Activated T-cell treated with anti-CD3 and anti-CD28 coated beads, Interleukin-2, amount 50 U/mL, for 4 hours (primary cell): Measurements from ENCODE around the gene LGMN. TPM values are rescaled to one million over a fixed set of nuclear protein-coding genes. Genes with fewer than 3 reads are reported as not detected.
A peak's percentile ranks its signal among the peaks of the same experiment; 100 is the strongest.
"Not testable (repeated sequence)": the region's sequence is repeated elsewhere in the genome, so short reads cannot be mapped to it uniquely, and the experiment has no call there.

Experiments
- ATAC-seq, 2 donors: fragments of 200-7000 bp; cut with Tn5 transposase; one replicate each; pipeline ENCODE4 v1.10.0; 2021
- DNase-seq: peaks from one replicate; pipeline ENCODE4 v3.0.0-alpha.2; 2020
- H3K27me3 Mint-ChIP-seq: one replicate; pipeline ENCODE4 v1.8.0; 2021; ENCODE audit warnings: low read depth, mixed read lengths
- H3K36me3 Mint-ChIP-seq: one replicate; pipeline ENCODE4 v1.8.0; 2022; ENCODE audit warnings: mixed read lengths; ENCODE audit not compliant: insufficient read depth
- H3K4me1 Mint-ChIP-seq: one replicate; pipeline ENCODE4 v1.8.0; 2021; ENCODE audit warnings: low read depth, mixed read lengths
- H3K4me3 Mint-ChIP-seq: one replicate; pipeline ENCODE4 v1.8.0; 2021; ENCODE audit warnings: mild to moderate bottlenecking, moderate library complexity, mixed read lengths
- H3K9me3 Mint-ChIP-seq: one replicate; pipeline ENCODE4 v1.8.0; 2021; ENCODE audit warnings: mixed read lengths
- total RNA-seq, 3 donors: library from RNA; stranded (reverse); gene quantifications; one replicate each; pipeline ENCODE4 v1.2.1, GENCODE V29; 2021

Gene LGMN
- total RNA-seq, 3 donors from 2014 or later: 2.9 to 4.8 (median 3.3) TPM

DNA sequence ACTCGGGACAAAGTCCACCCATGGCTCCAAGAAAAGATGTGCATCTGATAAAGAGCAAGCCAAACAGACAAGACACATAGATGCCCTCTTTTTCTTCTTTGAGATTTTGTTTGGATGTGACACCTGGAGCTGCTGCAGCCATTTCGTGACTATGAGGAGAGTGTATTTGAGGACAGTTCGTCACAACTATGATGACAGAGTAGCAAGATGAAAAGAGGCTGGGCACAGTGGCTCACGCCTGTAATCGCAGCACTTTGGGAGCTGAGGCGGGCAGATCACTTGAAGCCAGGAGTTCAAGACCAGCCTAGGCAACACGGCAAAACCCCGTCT, 21.5 kb downstream of the LGMN start:
- Mint-ChIP-seq H3K4me3 (no peak overlapping the region), H3K36me3 (peaks cover 16% of the 10 kb centered on the region), H3K9me3 (peaks cover 6% of the 10 kb centered on the region), H3K27me3 (peaks cover 4% of the 10 kb centered on the region), H3K4me1 (peaks cover 14% of the 10 kb centered on the region)
- ATAC-seq (no peak), DNase-seq (no peak)

DNA sequence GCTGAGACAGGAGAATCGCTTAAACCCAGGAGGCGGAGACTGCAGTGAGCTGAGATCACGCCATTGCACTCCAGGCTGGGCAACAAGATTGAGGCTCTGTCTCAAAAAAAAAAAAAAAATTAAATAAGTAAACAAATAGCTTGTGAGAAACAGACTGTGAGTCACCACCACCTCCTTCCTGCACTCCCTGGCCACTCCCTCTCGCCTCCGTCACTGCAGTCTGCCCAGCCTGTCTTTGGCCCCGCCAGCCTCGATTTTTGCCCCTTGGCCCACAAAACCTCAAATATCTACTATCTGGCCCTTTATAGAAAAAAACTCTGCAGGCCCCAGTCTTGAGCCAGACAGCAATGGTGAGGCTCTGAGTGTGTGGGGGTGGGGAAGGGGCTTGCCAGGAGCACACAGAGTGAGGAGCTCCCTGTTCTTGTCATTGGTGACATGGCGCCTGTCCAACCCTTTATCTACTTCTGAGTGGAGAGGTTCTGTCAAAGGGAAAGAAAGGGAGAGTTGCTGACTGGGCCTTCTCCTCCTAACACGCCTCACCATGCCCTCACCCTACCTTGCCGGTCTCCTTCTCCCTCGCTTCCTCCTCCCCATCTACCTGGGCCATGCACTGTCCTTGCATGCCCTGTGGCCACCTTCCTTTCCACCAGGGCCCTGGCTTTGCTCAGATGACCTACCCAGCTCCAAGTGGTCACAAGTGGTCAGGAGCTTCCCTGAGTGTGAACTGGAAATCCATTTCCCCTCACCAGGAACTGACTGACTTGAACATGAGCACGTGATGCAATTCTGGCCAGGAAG, 22.1 kb downstream of the LGMN start:
- ATAC-seq: peak in 1 of 2 donors; percentile 44
- Mint-ChIP-seq H3K4me1 (peaks cover 14% of the 10 kb centered on the region), H3K27me3 (peaks cover 4% of the 10 kb centered on the region), H3K4me3 (no peak overlapping the region), H3K9me3 (peaks cover under 1% of the 10 kb centered on the region), H3K36me3 (peaks cover 10% of the 10 kb centered on the region)
- DNase-seq: no peak

DNA sequence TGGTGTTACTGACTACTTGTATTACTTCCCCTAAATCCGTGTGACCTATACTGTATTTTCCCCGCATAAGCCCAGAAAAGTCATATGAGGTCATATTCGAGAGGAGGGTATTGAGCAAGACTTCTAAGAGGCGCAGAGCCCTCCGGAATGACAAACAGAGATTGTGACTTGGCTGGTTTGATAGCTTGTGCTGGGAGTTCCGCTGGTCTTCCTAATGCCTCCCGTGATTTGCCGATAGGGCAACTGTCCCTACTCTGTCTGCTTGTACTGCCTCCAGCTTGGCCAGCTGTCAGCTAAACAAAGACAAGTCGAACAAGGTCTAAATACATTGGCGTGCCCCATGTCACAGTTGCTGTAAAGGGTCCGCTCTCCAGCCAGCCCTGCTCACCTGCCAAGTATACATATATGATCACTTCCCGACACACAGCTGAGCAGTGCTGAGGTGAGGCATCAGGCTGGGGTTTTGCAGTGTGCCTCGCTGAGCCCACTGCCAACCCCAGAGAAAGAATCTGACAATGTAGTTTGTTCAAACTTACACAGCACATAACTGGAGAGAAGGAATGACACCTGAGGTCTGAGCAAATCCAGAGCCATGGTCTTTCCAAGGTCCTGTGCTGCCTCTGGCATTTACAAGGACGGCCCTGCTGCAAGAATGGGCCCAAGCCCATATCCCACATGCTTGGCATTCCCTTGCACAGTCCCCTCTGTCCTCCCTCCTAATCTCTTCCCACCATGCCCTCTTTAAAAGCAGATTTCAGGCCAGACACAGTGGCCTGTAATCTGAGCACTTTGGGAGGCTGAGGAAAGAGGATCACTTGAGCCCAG, 23.7 kb downstream of the LGMN start:
- peaks cover 6% of the 10 kb centered on the region for H3K36me3 Mint-ChIP-seq
- DNase-seq: no peak
- H3K4me3 Mint-ChIP-seq: no peak overlapping the region
- no peak for ATAC-seq
- H3K4me1 Mint-ChIP-seq: peaks cover 9% of the 10 kb centered on the region
- no peaks in the 10 kb centered on the region for H3K9me3 Mint-ChIP-seq
- peaks cover 4% of the 10 kb centered on the region for H3K27me3 Mint-ChIP-seq

DNA sequence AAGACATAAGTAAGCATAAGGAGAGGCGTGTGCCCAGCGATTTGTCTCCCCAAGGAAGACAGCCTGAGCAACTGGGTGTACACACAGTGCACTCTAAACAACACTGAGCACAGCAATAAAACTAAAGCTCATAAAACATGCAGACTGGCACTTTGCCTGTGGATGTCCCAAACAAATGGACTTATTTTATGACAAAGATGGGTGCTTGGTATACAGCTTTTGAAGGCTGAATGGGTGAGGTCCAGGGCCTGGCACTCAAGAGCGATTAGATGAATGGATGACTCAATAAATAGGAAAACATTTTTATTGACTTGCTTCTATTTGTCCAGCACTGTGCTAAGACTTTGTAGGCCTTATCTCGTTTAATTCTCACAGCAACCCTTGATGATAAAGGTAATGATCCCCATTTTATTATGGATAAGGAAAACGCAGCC, 28.5 kb downstream of the LGMN start:
- DNase-seq (no peak), ATAC-seq (no peak)
- H3K9me3 Mint-ChIP-seq: no peaks in the 10 kb centered on the region
- no peaks in the 10 kb centered on the region for H3K36me3 Mint-ChIP-seq
- peaks cover 6% of the 10 kb centered on the region for H3K4me1 Mint-ChIP-seq
- no peaks in the 10 kb centered on the region for H3K27me3 Mint-ChIP-seq
- no peak overlapping the region for H3K4me3 Mint-ChIP-seq

DNA sequence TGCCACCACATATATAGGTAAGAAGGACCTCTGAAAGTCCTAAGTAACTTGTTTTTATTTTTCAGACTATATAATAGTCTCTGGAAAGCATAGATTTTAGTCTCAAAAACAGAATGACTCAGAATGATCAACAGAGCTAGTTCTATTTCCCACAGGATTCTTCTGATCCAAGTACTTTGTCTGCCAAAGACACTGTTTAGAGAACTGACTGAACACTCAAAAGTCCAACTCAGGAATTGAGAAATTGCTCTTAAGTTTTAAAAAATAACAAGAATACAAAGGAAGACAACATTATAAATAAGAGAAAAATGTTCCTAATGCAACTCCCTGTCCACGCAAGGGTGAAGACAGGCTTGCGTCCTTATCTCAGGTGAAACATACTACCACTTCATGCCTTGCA, 29.0 kb downstream of the LGMN start:
- no peak for ATAC-seq
- Mint-ChIP-seq H3K4me3 (no peak overlapping the region), H3K27me3 (no peaks in the 10 kb centered on the region), H3K9me3 (no peaks in the 10 kb centered on the region), H3K4me1 (peaks cover 6% of the 10 kb centered on the region), H3K36me3 (no peaks in the 10 kb centered on the region)
- no peak for DNase-seq

DNA sequence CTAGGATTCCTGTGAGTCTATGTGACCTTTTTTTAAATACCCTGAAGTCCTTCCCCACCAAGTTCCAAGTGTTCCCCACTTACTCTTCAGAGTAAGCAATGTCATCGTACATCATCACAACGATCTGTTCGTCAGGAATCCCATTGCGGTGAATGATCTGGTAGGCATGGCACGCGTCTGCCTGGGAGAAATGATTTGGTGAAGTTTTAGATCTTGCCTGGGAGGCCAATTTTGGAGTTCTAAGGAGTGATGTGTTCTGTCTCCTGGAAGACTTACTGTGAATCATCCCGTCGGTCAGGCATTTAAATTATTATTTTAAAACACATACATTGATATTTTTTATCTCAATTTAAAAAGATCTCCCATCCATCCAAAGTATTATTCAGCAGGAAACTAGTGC, 29.8 kb downstream of the LGMN start:
- peaks cover 6% of the 10 kb centered on the region for H3K4me1 Mint-ChIP-seq
- no peak for DNase-seq
- no peak for ATAC-seq
- no peaks in the 10 kb centered on the region for H3K27me3 Mint-ChIP-seq
- no peaks in the 10 kb centered on the region for H3K9me3 Mint-ChIP-seq
- H3K4me3 Mint-ChIP-seq: no peak overlapping the region
- H3K36me3 Mint-ChIP-seq: no peaks in the 10 kb centered on the region

DNA sequence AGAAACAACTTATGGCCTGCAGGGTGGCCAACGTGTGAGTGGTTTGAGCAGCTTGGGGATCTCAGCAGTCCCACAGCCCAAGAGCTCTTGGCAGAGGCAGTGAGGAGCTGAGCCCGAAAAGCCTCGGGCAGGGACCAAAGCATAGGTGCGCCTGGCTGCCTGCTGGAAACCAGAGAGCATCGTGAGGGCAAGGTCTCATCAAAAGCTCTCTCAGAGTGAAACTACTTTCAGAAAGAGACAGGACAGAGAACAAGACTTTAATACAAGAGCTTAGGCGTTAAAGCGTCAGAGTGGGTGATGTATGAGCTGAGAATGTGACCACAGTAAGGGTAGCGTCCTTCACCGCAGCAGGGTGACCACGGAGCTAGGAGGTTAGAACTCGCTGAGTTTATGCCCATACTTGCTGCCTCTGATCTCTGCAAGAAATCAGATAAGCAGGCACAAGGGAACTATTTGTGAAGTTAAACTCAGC, 30.8 kb downstream of the LGMN start:
- Mint-ChIP-seq H3K27me3 (no peaks in the 10 kb centered on the region), H3K4me1 (peaks cover 6% of the 10 kb centered on the region), H3K4me3 (no peak overlapping the region), H3K9me3 (no peaks in the 10 kb centered on the region), H3K36me3 (no peaks in the 10 kb centered on the region)
- DNase-seq: no peak
- peak; percentile 52 to 55 for ATAC-seq

DNA sequence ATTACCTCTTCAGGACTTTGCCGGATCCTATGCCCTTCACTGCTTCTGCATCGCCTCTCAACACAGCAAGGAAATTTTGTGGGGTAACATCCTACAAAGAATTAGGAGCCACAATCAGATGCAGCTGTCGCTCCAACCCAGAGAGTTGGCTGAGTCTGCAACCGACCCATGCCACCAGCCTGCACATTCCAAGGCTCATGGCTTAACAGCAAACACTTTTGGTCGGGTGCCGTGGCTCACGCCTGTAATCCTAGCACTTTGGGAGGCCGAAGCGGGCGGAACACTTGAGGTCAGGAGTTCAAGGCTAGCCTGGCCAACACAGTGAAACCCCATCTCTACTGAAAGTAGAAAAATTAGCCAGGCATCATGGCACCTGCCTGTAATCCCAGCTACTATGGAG, 32.3 kb downstream of the LGMN start:
- H3K4me3 Mint-ChIP-seq: no peak overlapping the region

DNA sequence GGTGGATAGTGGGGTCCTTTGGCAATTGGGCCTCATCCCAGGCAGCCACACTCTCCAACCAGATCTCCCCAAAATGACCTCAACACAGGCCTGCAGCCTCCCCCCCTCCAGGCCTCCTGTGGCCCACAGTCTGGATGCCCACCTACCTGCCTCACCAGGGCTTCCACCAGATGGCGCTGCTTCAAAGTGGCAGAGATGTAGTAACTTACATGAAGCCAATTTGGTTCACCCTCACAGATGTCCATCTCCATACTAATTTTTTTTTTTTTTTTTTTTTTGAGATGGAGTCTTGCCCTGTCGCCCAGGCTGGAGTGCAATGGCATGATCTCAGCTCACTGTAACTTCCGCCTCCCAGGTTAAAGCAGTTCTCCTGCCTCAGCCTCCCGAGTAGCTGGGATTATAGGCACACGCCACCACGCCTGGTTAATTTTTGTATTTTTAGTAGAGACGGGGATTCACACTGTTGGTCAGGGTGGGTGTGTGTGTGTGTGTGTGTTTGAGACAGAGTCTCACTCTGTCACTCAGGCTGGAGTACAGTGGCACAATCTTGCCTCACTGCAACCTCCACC, 33.6 kb downstream of the LGMN start:
- H3K4me3 Mint-ChIP-seq, H3K27me3 Mint-ChIP-seq, H3K4me1 Mint-ChIP-seq, H3K36me3 Mint-ChIP-seq, H3K9me3 Mint-ChIP-seq: not testable (repeated sequence)
- peak; percentile 77 for DNase-seq
- peak; percentile 81 to 88 for ATAC-seq

More for the DNA sequence above, 32.3 kb downstream of the LGMN start:
- Mint-ChIP-seq H3K36me3 (peaks cover 5% of the 10 kb centered on the region), H3K27me3 (no peaks in the 10 kb centered on the region), H3K4me1 (peaks cover 6% of the 10 kb centered on the region), H3K9me3 (no peaks in the 10 kb centered on the region)
- DNase-seq (no peak), ATAC-seq (no peak)

DNA sequence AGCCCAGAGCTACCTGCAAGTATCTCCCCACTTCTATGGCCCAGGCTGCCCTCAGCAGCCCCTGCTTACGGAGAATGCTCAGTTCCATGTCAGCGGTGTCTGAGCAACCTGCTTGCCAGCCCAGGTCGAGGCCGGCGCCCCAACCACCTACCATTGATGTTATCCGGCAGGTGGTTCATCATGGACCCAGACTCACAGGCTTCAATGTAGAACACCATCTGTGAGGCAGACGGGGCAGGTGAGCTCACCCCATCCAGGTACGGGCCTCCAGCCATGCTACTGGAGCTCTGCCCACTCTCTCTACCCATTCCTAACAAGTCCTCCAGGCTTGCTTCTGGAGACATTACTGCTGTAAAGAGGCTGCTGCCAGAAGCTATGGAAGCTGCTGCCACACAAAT, 35.8 kb downstream of the LGMN start:
- H3K4me3 Mint-ChIP-seq: no peak overlapping the region
- H3K27me3 Mint-ChIP-seq: no peaks in the 10 kb centered on the region
- peaks cover 9% of the 10 kb centered on the region for H3K36me3 Mint-ChIP-seq
- H3K9me3 Mint-ChIP-seq: no peaks in the 10 kb centered on the region
- peaks cover 3% of the 10 kb centered on the region for H3K4me1 Mint-ChIP-seq
- no peak for ATAC-seq
- DNase-seq: no peak

DNA sequence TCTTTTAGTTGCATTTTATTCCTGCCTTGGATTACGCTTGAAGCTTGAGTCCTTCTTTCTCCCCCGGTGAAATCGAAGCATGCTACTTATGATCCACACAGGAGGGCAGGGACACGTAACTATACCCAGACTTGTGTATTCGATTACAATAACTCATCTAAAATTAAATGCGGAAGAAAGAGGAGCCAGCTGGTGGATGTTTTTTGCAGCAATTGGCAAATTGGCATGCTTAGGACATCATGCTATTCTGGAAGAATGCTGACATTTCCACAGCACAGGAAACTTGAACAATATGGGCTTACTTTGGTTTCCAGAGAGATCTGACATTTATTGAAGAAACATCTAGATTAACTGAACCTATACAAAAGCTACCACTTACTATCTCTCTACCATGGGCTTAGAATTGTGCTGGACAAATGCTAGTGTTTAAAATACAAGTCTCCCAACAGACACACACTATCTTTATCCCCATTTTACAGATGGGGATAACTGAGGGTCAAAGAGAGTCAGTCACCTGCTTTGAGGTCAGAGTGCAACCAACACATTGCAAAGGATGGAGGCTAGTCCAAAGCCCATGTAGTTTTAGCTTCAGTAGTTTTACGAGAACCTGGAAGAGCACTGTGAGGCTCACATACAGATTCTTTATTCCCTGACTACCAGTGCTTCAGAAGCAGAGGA, 36.3 kb downstream of the LGMN start:
- Mint-ChIP-seq H3K4me3 (no peak overlapping the region), H3K27me3 (no peaks in the 10 kb centered on the region), H3K9me3 (no peaks in the 10 kb centered on the region), H3K36me3 (peaks cover 11% of the 10 kb centered on the region), H3K4me1 (no peaks in the 10 kb centered on the region)
- ATAC-seq: no peak
- no peak for DNase-seq

DNA sequence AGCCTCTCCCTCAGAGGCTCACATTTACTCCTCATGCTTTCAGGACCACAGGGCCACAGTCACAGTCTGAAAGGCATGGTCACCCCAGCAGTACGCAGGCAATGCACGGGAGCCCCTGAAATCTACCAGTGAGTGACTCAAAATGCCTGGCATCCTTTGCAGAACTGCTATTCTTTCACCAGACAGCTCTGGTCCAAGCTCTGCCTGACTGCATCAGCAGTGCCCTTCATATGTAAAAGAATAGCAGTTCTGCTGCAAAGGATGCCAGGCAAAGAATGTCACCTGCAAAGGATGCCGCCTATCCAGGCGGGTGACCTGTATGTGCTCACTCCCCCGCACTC, 38.5 kb downstream of the LGMN start:
- Mint-ChIP-seq H3K4me3 (no peak overlapping the region), H3K27me3 (peaks cover 2% of the 10 kb centered on the region), H3K36me3 (peaks cover 12% of the 10 kb centered on the region), H3K4me1 (no peaks in the 10 kb centered on the region), H3K9me3 (no peaks in the 10 kb centered on the region)
- ATAC-seq (no peak), DNase-seq (no peak)

DNA sequence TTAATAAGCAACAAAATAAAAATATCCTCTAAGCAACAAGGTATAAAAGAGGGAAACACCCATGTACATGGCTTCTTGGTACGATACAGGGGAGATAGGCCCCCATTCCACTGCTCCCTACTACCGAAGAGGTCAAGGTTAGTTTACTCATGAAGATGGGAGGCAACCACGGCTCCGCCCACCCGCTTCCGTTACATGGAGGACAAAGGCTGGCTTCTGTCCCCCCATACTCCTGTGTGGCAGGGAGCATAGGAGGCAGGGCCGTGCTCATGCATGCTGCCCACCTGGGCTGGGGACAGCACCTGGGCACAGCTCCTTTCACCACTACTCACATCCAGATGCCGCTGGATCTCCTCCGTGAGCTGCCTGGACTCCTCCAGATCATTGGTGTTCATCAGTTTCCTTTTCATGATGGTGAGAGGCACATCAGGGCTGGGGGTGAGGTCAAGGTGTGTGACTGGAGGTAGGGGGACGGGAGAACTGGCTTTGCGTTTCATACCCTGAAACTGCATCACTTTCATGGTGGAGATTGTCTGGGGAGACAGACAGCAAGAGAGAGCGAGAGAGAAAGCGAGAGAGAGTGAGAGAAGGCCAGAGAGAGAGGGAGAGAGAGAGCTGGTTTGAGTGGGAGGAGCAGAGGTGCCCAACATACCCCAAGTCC, 39.0 kb downstream of the LGMN start:
- DNase-seq: no peak
- H3K4me1 Mint-ChIP-seq: no peaks in the 10 kb centered on the region
- H3K27me3 Mint-ChIP-seq: peaks cover 6% of the 10 kb centered on the region
- H3K4me3 Mint-ChIP-seq: no peak overlapping the region
- no peaks in the 10 kb centered on the region for H3K9me3 Mint-ChIP-seq
- H3K36me3 Mint-ChIP-seq: peaks cover 16% of the 10 kb centered on the region
- ATAC-seq: no peak

DNA sequence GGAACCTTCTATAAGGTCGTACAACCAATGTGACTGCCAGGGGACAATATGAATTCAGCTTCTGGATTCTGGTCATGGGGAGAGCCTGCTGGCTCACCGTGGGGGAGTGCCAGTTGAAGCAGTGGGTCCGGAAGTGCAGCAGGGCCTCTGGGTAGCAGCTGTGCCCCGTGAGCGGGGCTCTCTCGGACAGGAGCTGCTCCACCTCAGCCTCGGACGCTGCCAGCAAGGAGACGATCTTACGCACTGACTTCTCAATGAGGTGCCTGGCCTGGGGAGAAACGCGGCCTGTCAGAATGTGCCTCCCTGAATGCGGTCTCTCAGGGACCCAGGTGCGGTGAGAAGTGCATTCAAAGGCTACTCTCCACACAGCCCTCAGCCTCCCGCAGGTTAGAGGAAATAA, 42.0 kb downstream of the LGMN start:
- Mint-ChIP-seq H3K9me3 (no peaks in the 10 kb centered on the region), H3K27me3 (peaks cover 7% of the 10 kb centered on the region), H3K36me3 (peaks cover 11% of the 10 kb centered on the region), H3K4me3 (no peak overlapping the region), H3K4me1 (no peaks in the 10 kb centered on the region)
- no peak for DNase-seq
- ATAC-seq: no peak
